OCI-LY3 (cell line): ENCODE results near the gene MRPL42.

ENCODE experiments used
- H2AFZ ChIP-seq: fragments of 200-600, 300-600 bp; shearing (Covaris generic); 2 replicates; pipeline ENCODE4 v1.6.0; 2014; ENCODE audit warnings: antibody characterized with exemption, low read depth, low read length
- H3K27ac ChIP-seq: fragments of 200-600, 300-600 bp; sonication (generic); 2 replicates; pipeline ENCODE4 v1.5.1; 2014; ENCODE audit warnings: mild to moderate bottlenecking, low read length, moderate library complexity, mixed read lengths
- H3K27me3 ChIP-seq: fragments of 200-600, 300-600 bp; sonication (generic); 2 replicates; pipeline ENCODE4 v1.6.1; 2014; ENCODE audit warnings: low read depth, low read length, mixed read lengths
- H3K36me3 ChIP-seq: fragments of 200-600, 300-600 bp; sonication (generic); replicated peaks from 2 replicates; pipeline ENCODE3; 2014; ENCODE audit warnings: low read depth, low read length, mixed read lengths
- H3K4me1 ChIP-seq: fragments of 300-600, 200-600 bp; sonication (generic); 2 replicates; pipeline ENCODE4 v1.6.1; 2014; ENCODE audit warnings: low read length, mixed read lengths
- H3K4me2 ChIP-seq: fragments of 200-600, 300-600 bp; sonication (generic); 2 replicates; pipeline ENCODE4 v1.6.1; 2014; ENCODE audit warnings: low read length, mixed read lengths
- H3K4me3 ChIP-seq: fragments of 300-600, 200-600 bp; sonication (generic); 2 replicates; pipeline ENCODE4 v1.5.1; 2014; ENCODE audit warnings: antibody characterized with exemption, mild to moderate bottlenecking, low read length, moderate library complexity
- H3K79me2 ChIP-seq: fragments of 300-600, 200-600 bp; shearing (Covaris generic); 2 replicates; pipeline ENCODE4 v1.6.1; 2014; ENCODE audit warnings: mild to moderate bottlenecking, low read length, mixed read lengths
- H3K9ac ChIP-seq: fragments of 300-600, 200-600 bp; shearing (Covaris generic); 2 replicates; pipeline ENCODE4 v1.6.0; 2014; ENCODE audit warnings: mild to moderate bottlenecking, low read length, moderate library complexity
- H3K9me3 ChIP-seq: fragments of 200-600, 300-600 bp; shearing (Covaris generic); 2 replicates; pipeline ENCODE4 v1.6.1; 2014; ENCODE audit warnings: low read length, mixed read lengths; ENCODE audit not compliant: insufficient read depth
- H4K20me1 ChIP-seq: fragments of 200-600, 300-600 bp; sonication (generic); 2 replicates; pipeline ENCODE4 v1.6.1; 2016; ENCODE audit warnings: low read length, mixed read lengths; ENCODE audit not compliant: insufficient read depth
- CTCF ChIP-seq: fragments of 200-600, 300-600 bp; sonication (generic); IDR thresholded peaks from 2 replicates; pipeline ENCODE4 v1.5.1; 2014; ENCODE audit warnings: antibody characterized with exemption, low read length, low read depth
- EZH2phosphoT487 ChIP-seq: fragments of 200-600 bp; shearing (Covaris generic); IDR thresholded peaks from 2 replicates; pipeline ENCODE4 v1.6.1; 2018; ENCODE audit warnings: antibody characterized with exemption, mixed run types, low read depth

MRPL42 gene

GRCh38 chr12:93540466-93540865, 73.2 kb downstream of the MRPL42 start:
- Histone ChIP-seq H4K20me1 (no peaks in the 10 kb centered on the region), H2AFZ (no peak overlapping the region), H3K79me2 (no peaks in the 10 kb centered on the region), H3K4me1 (peaks cover 16% of the 10 kb centered on the region), H3K4me2 (no peak overlapping the region), H3K27ac (no peak overlapping the region), H3K36me3 (no peaks in the 10 kb centered on the region), H3K4me3 (no peak overlapping the region), H3K9ac (no peak overlapping the region), H3K27me3 (no peaks in the 10 kb centered on the region), H3K9me3 (no peaks in the 10 kb centered on the region)
- no peak for TF ChIP-seq EZH2phosphoT487
- TF ChIP-seq CTCF, result no peak

- no peak overlapping the region for H3K4me2 ChIP-seq
- peaks cover 12% of the 10 kb centered on the region for H3K4me1 ChIP-seq
- H3K36me3 ChIP-seq, result no peaks in the 10 kb centered on the region
- TF ChIP-seq CTCF, result no peak
- no peak for TF ChIP-seq EZH2phosphoT487
- no peak overlapping the region for H3K27ac ChIP-seq
- H2AFZ ChIP-seq, result no peak overlapping the region
- no peaks in the 10 kb centered on the region for H3K9me3 ChIP-seq
- no peaks in the 10 kb centered on the region for H4K20me1 ChIP-seq
- no peak overlapping the region for H3K9ac ChIP-seq
- H3K27me3 ChIP-seq, result no peaks in the 10 kb centered on the region
- H3K79me2 ChIP-seq, result no peaks in the 10 kb centered on the region
- H3K4me3 ChIP-seq, result no peak overlapping the region
Measured at GRCh38 chr12:93541578-93542225, 74.4 kb downstream of the MRPL42 start.

GRCh38 chr12:93547778-93548177, 80.5 kb downstream of the MRPL42 start:
- no peaks in the 10 kb centered on the region for H3K36me3 ChIP-seq
- no peak overlapping the region for H2AFZ ChIP-seq
- H3K79me2 ChIP-seq, result no peaks in the 10 kb centered on the region
- no peak overlapping the region for H3K4me3 ChIP-seq
- no peak for TF ChIP-seq EZH2phosphoT487
- TF ChIP-seq CTCF, result no peak
- no peak overlapping the region for H3K27ac ChIP-seq
- no peak overlapping the region for H3K9ac ChIP-seq
- no peaks in the 10 kb centered on the region for H3K27me3 ChIP-seq
- no peaks in the 10 kb centered on the region for H3K4me1 ChIP-seq
- H4K20me1 ChIP-seq, result no peaks in the 10 kb centered on the region
- no peaks in the 10 kb centered on the region for H3K9me3 ChIP-seq
- H3K4me2 ChIP-seq, result no peak overlapping the region

GRCh38 chr12:93549174-93549573, 81.9 kb downstream of the MRPL42 start:
- H4K20me1 ChIP-seq, result no peaks in the 10 kb centered on the region
- no peaks in the 10 kb centered on the region for H3K79me2 ChIP-seq
- no peak overlapping the region for H3K4me3 ChIP-seq
- H3K4me1 ChIP-seq, result peaks cover 8% of the 10 kb centered on the region
- no peak overlapping the region for H3K27ac ChIP-seq
- H3K4me2 ChIP-seq, result no peak overlapping the region
- no peaks in the 10 kb centered on the region for H3K36me3 ChIP-seq
- H3K9ac ChIP-seq, result no peak overlapping the region
- H3K27me3 ChIP-seq, result no peaks in the 10 kb centered on the region
- no peak for TF ChIP-seq EZH2phosphoT487
- TF ChIP-seq CTCF, result no peak
- no peaks in the 10 kb centered on the region for H3K9me3 ChIP-seq
- H2AFZ ChIP-seq, result no peak overlapping the region
